8988T (cell line): ENCODE measurements around the gene BICC1.

Experiments used
- DNase-seq: peaks from one replicate; pipeline ENCODE4 v3.0.0; 2011

Gene BICC1

DNA sequence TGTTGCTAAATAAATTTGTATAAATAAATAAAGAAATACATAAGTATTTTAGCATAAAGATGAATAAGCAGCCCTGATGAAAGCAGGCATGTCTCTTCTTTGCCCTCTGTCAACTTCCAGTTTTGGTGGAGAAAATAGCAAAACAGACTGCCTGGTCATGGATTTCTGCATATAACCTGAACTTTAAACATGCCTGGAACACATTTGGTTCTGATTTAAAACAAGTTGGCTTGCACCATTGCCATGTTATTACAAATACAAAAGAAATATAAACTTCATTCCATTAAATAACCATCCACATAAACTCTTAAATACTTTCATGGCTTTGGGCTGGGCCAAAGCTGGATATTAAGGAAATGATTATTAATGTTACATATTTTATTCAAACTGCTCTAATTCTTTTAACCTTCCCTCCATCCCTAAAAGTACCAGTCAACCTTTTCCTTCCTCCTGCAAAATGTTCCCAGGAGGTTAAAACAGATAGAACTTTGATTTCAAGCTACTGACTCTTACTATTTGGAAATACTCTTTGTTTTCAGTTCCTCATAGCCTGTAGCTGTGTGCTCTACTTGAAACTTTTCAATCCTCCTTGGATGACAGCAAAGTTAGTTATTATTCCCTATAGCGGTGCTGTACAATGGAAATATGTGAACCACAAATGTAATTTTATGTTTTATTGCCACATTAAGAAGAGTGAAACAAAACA lies 96.3 kb downstream of the BICC1 start:
- DNase-seq, result no peak

DNA sequence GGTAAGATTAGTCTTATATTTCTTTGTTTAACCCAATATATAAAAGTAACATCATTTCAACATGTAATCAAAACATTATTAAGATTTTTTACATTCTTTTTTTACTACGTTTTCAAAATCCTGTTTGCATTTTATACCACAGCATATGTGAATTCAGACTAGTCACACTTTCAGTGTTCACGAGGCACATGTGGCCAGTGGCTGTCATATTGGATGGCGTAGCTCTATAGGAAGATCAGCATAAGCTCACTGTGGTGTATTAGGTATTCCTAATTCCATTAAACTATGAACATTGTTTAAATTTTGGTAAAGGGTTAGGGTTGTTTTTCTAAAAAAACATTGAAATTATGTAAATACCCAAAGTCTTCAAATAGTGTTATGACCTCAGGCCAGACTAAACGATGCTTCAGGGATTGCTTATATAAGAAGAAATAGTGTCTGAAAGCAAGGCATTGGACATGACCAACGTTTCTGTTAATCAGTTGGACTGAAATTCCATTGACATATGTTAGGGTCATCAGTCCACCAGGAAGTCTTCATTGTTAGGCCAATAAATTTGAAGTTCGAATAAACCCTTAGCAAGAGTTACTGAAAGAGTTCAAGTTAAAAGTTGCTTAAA lies 97.0 kb downstream of the BICC1 start:
- DNase-seq, result no peak

DNA sequence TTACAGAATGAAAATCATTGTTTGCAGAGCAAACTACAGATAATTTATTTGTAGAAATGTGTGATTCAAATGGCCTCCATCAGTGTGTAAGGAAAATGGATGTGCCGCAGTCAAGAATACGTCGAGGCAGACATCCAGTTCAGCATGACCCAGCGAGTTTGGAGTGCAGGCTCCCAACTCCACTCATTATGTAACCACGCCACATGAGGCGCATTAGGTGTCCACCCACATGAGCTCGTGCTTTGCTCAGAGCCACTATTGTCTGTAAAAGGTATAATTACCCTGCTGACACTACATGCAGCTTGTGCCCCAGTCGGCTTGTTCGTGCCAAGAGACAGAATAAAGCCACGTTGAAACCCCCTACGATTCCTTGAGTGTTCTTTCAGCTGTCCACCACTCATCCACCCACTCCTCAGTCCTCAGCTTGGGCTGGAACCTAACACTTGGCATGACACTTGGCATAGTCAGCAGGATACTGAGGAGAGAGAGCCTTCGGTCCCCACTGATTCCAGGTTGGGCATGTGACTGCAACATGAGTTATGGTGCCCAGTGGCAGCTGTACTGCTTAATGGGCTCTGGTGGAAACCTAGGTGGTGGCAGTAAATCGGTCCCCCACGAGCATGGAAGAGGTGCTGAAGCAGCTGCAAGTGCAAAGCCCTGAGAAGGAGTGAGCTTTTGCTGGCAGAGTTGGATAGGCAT lies 102.7 kb downstream of the BICC1 start:
- no peak for DNase-seq

DNA sequence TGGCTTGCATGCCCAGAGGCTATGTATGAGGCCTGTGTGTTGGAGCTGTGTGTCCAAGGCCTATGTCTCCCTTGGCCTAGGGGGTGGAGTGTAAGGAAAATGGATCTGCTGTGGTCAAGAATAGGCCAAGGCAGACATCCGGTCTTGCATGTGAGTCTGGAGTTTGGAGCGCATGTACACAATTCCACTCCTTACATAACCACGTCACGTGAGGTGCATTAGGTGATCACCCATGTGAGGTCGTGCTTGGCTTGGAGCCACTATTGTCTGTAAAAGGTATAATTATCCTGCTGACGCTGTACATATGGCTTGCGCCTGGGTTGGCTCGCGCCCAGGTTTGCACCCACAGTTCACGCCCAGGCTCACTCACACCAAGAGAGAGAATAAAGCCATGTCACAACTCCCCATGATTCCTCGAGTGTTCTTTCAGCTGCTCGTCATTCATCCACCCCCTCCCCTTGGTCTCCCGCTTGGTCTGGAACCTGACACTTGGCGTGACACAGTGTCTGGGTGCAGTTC lies 105.5 kb downstream of the BICC1 start:
- DNase-seq, result no peak

DNA sequence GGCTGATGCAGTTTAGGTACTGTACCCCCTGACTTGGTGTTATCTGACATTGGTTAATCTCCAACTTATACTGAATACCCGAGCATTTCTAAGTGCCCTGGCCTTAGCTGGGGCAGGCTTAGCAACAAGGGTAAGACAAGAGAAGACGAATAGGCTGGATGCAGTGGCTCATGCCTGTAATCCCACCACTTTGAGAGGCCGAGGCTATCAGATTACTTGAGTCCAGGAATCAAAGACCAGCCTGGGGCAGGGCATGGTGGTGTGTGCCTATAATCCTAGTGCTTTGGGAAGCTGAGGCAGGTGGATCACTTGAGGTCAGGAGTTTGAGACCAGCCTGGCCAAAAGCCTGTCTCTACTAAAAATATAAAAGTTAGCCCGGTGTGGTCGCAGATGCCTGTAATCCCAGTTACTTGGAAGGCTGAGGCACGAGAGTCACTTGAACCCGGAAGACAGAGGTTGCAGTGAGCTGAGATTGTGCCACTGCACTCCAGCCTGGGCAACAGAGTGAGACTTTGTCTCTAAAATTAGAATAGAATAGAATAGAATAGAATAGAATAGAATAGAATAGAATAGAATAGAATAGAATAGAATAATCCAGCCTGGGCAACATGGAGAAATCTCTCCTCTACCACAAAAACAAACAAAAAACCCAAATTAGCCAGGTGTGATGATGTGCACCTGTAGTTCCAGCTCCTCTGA lies 108.9 kb downstream of the BICC1 start:
- DNase-seq, result no peak

DNA sequence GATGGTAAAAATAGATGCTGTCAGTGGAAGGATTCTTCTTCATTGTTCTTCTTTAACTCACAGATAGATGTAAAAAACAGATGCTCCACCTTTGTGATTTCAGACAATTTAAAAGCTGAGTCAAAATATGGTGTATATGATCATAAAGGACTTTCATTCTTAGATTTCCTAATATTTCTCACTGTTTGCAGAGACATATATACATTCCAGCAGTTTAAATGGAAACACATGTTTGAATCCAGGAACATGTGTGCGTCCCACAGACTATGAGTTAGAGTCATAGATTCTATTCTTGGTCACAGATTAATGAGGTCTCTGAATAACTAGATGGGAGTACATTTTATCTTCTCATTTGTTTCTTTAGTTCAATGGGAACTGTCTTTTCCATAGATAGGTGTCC lies 109.6 kb downstream of the BICC1 start:
- no peak for DNase-seq

DNA sequence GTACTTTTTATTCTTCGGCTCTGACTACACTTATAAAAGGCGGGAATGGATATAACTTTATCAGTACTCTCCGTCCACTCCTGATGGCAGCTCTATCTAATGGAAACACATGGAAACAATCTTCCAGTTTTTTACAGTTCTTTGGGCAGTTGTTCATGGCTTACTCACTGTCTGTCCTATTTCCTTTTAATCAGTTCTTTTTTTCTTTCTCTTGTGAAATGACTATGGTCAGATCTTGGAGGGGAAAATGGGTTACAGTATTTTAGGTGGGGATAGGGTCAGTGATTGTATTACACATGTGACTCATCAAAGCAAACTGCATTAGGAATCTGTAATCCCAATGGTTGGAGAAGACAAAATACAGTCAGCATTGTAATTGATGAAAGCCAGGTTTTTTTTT lies 112.4 kb downstream of the BICC1 start:
- no peak for DNase-seq

DNA sequence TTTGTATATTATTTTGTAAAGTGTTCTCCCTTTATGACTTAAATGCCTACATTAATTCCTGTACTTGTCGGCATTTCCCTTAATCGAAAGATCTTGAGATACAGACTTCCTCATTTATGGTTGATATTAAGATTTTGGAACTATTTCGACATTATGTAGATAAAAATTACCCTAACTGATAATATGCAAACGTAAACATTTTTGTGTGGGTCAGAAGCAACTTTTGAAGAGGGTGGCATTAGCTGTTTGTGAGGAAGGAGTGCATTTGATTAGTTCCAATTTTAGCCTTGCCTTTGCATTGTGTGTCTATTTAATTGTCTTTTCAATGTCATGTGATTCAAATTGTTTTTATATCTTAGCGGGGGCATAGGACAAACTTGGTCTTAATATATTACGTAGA lies 114.7 kb downstream of the BICC1 start:
- no peak for DNase-seq

DNA sequence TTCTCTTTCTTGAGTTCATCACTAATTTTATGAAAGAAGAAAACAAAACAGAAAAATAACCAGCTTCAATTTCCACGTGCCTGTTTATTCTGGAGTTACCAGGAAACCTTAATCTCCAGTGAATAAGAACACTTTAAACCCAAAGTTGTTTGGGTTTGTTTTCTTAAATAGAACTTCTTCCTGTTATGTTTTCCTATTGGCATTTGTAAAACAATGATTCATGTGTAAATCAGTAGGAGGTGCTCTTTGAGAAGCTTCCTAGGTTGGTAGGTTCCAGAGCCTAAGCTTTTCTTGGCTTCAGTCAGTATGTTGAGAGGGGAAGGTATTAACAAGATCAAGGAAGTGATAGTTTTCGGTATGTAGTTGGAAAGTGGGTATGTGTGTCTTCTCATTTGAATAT lies 119.0 kb downstream of the BICC1 start:
- no peak for DNase-seq

DNA sequence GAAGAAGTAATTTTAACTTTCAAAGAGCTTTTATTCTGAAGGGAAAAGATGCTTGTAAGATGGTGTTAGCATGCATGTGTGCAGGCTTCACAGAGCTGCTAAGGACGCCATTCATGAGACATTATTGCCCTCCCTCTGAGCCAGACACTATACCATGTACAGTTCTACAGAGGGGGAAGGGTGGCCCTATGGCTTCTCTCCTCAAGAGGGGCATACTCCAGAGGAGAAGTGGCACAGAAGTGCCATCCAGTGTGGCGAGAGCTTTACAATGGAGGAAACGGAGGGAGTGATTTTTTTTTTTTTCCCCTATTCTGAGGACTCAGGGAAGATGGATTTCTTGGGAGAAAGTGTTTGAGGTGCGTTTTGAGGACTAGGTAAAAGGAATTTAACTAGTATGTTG lies 119.5 kb downstream of the BICC1 start:
- DNase-seq, result no peak

DNA sequence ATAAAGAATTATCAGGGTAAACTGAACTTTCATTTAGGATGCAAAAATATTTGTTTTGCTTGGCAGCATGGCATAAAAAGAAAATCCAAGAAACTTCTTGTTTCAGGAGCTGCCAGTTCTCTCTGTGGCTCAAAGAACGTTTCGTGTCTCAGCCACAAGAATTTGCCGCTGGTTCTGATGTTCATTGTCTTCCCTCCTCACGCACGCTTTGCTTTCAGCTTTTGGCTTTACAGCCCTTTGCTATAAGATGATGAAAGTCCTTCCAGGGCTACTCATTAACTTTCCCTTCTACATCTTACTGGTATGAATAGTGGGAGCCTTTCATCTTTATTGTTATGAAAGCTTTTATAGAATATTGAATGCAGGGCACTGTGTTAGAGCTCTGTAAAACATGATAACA lies 124.7 kb downstream of the BICC1 start:
- DNase-seq, result no peak

DNA sequence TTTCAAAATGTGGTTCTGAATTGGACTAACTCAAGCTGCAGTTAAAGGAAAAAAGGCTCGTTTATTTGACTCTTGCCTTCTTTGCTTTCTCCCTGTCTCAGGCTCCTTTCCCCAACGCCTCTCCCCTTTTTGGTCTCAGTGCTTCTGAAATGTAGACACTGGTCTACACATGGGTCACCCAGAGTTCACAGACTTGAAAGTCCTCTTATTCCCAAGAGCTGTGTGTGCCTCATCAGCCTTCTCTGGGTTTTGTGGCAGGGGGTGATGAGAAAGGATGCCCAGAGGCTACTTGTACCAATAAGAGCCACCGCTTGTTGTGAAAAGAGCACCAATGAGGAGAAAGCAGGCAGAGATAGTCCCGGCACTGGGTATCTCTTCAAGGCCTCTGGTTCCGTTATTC lies 125.7 kb downstream of the BICC1 start:
- DNase-seq, result no peak

DNA sequence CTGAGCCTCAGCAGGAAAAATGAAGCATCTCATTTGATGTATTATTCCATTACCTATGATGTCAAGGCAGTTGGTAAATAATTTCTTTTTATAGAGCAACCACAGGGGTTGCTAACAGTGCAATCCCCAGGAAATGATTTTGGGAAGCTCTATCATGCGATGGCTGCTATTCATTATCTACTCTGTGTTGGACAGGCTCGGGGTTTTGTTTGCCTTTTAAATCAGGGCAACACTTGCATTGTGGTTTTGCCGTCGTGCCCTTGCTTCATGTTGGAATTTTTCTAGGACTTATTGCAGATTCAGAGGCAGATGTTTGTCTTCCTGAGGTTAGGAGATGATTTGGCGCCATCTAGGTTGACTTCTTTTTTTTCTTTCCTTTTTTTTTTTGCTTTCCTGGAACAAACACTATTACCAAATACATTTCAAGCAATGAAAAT lies 128.4 kb downstream of the BICC1 start:
- DNase-seq, result no peak

DNA sequence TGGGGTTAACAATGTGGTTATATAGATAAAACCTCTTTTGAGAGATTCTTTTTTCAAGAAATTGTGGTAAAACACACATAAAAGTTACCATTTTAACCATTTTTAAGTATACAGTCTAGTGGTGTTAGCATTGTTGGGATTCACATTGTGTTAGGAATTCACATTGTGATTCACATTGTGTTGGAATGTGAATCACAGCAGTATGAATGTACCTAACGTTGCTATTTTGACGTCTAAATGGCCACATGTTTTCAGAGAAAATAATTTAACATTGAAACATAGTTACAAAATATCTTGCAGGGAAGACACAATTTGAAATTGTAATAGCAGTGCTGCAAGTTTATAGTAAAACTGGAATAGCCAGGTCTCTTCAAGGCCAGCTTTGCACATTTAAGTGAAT lies 129.0 kb downstream of the BICC1 start:
- no peak for DNase-seq

DNA sequence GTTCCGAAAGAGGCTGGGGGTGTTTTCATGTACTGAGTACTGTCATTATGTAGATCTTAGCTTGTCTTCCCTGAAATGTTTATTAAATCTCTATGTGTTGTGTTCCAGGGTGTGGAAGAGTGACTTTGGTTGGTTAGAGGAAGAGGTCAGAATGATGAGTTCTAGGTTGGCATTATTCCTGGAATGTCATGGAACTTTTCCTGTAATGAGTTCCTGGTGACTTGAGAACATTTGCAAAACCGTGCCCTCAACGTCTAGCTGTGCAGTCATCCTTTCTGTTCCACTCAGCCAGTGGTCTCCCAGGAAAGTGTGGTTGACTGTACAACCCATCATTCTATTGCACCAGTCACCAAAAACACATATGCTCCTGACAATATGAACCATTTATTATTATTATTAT lies 129.6 kb downstream of the BICC1 start:
- no peak for DNase-seq

DNA sequence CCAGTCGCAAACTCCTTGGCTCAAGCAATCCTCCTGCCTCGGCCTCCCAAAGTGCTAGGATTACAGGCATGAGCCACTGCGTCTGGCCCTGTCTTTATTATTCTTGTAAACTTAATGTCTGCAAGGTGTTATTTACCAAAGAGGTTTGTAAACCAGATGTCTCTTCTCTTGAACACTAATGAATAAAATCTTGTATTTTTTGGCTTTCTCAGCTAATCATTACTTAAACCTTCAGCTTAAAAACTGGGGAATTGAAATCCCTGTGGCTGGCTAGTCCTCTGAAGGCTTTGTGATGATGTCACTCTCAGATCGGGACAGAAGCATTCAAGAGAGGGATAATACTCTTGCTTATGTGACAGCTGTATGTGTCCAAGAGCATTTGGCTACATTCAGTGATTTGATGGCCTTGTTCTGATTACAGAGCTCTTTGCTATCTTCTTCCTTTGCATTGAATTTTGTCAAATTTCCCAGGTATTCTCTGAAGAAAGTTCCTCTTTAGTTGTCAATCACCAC lies 130.3 kb downstream of the BICC1 start:
- DNase-seq, result no peak

DNA sequence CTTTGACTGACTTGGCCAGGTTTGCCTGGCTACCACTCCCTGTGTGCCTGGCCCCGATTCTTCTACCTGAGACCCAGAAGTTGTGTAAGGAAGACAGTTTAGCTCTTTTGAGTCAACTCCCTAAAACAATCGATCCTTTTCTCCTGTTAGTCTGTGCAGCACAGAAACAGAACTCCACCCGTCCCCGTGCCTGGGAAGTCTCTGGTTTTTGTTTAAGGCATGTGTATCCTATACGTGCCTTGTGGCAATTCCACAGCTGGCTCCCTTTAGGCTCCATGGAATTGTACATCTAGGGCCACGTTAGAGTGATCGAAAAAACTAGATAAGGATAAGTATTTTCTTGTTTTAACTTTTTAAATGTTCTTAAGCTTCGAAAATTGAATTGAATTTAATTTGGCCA lies 131.6 kb downstream of the BICC1 start:
- DNase-seq, result no peak

DNA sequence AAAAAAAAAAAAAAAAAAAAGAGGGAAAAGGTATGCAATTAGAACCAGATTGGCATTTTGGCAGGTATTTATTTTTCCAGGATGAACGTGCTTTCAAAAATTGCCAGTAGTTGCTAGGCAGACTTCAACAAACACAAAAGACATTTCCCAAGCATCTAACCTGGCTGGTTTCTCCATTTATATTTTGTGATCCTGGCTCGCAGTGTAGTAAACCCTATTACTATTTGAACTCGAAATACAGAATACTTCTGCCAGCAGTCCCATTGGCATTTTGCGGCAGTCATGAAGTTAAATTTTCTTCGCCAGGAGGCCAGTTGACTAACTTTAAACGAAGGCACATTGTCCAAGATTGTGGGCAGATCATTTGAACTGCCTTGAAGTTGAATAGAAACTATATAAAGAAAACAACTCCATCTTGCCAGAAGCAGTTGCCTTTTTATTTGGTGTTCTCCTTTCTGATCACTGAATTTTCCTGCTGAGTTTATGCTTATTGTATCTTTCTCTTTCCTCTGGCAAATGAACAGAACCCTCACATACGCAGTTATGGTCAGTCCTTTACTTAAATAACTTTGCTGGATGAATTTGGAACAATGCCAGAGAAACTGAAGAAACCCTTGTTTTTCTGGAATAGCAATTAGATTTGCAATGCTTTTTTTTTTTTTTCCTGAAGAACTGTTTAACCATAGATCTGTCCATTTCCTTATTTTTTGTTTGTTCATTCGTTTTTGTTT lies 132.9 kb downstream of the BICC1 start:
- DNase-seq, result no peak

DNA sequence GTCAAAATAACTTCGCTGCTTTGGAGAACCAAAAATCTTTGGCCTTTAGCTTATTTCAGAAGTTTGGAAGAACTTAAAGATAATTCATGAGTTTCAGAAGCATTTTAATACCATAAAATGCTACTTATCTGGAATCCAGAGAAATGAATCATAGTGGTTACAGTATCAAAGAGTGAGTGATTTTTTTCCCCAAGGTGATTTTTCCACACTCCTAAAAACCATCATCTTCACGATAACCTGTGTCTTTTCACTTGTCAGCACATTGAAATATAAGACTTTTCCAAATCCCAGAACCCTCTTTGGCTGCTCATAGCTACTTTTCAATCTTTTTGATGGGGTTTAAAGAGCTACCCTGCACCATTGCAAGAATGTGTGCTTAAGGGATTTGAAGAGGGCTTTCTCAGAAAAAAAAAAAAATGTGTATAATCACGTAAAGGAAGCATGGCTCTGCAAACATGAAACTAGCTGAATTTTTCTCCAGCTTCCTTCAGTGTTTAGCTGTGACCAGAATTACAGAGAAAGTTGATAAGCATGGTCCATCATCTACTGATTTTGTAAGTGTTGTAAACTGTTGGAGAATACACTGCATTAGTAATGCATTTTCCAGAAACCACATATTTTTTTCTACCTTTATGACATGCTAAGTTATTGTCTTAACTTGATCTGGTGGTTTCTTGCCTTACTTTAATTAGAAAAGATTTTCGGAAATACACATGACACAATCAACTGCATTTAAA lies 134.9 kb downstream of the BICC1 start:
- DNase-seq, result no peak

DNA sequence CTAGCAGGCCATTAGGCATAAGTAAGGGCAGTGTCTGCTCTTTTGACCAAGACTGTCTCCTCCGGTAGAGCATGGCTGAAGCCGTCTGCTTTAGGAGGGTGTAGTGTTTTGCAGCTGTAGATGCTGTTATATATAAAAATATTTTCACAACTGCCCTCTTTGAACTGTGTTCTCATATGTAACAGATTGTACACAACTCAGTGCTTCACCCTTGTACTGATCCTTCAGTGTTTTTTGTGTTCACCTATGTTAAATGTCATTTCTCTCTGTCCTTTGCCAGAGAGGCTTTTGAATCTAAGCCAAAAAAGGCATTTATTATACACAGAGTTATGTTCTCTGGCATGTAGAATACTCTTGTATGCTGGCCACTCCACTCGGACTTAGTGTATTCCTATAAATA lies 135.5 kb downstream of the BICC1 start:
- DNase-seq, result no peak

DNA sequence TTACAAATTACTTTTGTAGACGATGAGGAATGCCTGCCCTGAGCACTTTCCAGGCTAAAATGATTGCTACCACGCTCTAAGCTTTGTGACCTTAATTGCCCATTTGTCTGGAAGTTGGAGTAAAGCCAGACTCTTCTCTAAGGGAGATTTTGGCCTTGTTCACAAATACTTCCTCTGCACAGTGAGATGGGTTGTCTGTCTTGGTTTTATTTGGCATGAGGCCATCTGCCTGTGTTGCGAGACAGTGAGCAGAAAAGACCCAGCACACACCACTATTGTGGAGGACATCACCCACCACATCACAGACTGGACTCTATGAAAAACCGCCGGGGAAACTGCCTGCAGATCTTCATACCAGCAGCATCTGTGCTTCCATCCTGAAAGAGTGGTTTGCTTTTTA lies 138.4 kb downstream of the BICC1 start:
- DNase-seq, result no peak

DNA sequence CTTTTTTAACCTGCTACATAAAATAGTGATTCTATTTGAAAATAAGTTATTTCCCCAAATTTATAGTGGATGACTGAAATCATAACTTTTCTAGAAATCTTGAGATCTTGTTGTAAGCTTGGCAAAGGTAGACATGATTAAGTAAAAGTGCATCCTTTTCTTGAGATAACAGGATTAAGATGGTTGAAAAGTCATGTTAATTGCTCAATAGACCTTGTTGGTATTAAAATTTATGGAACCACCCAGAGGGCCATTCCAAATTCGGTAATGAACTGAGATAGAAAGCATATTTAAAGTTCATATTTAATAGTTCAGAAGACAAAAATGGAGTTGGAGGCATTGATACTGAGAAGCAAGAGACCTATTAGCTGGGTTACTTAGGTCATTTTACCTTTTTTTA lies 139.1 kb downstream of the BICC1 start:
- no peak for DNase-seq
